HUES6 (cell line): ENCODE measurements around the gene CDCP1.
A peak's percentile ranks its signal among the peaks of the same experiment; 100 is the strongest.
"Not testable (repeated sequence)": the region's sequence is repeated elsewhere in the genome, so short reads cannot be mapped to it uniquely, and the experiment has no call there.

Experiments used
- H3K27ac ChIP-seq: 2 replicates; pipeline ENCODE4 v1.7.0; 2013; ENCODE audit warnings: low read depth, mild to moderate bottlenecking, low read length, inconsistent platforms
- H3K27me3 ChIP-seq: 2 replicates; pipeline ENCODE4 v1.6.1; 2013; ENCODE audit warnings: low read length; ENCODE audit not compliant: control insufficient read depth, insufficient read depth
- H3K36me3 ChIP-seq: 2 replicates; pipeline ENCODE4 v1.6.1; 2013; ENCODE audit warnings: low read length; ENCODE audit not compliant: control insufficient read depth, insufficient read depth
- H3K4me1 ChIP-seq: 2 replicates; pipeline ENCODE4 v1.6.1; 2013; ENCODE audit warnings: low read length; ENCODE audit not compliant: control insufficient read depth, insufficient read depth
- H3K4me3 ChIP-seq: 2 replicates; pipeline ENCODE4 v1.5.1; 2013; ENCODE audit warnings: low read depth, low read length
- H3K9ac ChIP-seq: one replicate; pipeline ENCODE4 v1.6.1; 2013; ENCODE audit warnings: mild to moderate bottlenecking, low read length
- H3K9me3 ChIP-seq: 2 replicates; pipeline ENCODE4 v1.6.1; 2013; ENCODE audit warnings: low read depth, low read length; ENCODE audit not compliant: control insufficient read depth, insufficient read depth

Gene CDCP1

GRCh38 chr3:45053805-45054195, 92.4 kb downstream of the CDCP1 start:
- not testable (repeated sequence) for H3K36me3 ChIP-seq, H3K4me1 ChIP-seq, H3K4me3 ChIP-seq, H3K9me3 ChIP-seq, H3K9ac ChIP-seq, H3K27ac ChIP-seq
- H3K27me3 ChIP-seq = peaks cover 32% of the 10 kb centered on the region

- peaks cover 4% of the 10 kb centered on the region; the same call in 1 of the 2 replicates for H3K4me1 ChIP-seq
- H3K36me3 ChIP-seq = no peaks in the 10 kb centered on the region
- H3K4me3 ChIP-seq = no peak overlapping the region
- peaks cover 18% of the 10 kb centered on the region; the same call in 1 of the 2 replicates for H3K27me3 ChIP-seq
- H3K9me3 ChIP-seq = no peaks in the 10 kb centered on the region
- no peak overlapping the region for H3K9ac ChIP-seq
- H3K27ac ChIP-seq = no peak overlapping the region
These were observed 94.5 kb downstream of the CDCP1 start for GRCh38 chr3:45051685-45052084.

GRCh38 chr3:45049807-45050206, 96.4 kb downstream of the CDCP1 start:
- H3K27me3 ChIP-seq = peaks cover 4% of the 10 kb centered on the region; the same call in 1 of the 2 replicates
- H3K4me1 ChIP-seq = no peaks in the 10 kb centered on the region
- H3K9ac ChIP-seq = no peak overlapping the region
- H3K9me3 ChIP-seq = no peaks in the 10 kb centered on the region
- H3K36me3 ChIP-seq = no peaks in the 10 kb centered on the region
- H3K4me3 ChIP-seq = no peak overlapping the region
- no peak overlapping the region for H3K27ac ChIP-seq

GRCh38 chr3:45048244-45048643, 97.9 kb downstream of the CDCP1 start:
- Histone ChIP-seq H3K36me3 (no peaks in the 10 kb centered on the region), H3K9me3 (no peaks in the 10 kb centered on the region), H3K9ac (no peak overlapping the region), H3K27me3 (no peaks in the 10 kb centered on the region; the same call in 1 of the 2 replicates), H3K4me3 (no peak overlapping the region), H3K27ac (no peak overlapping the region), H3K4me1 (no peaks in the 10 kb centered on the region)

GRCh38 chr3:45043728-45044299, 102.4 kb downstream of the CDCP1 start:
- H3K27ac ChIP-seq = no peak overlapping the region

GRCh38 chr3:45042162-45042561, 104.0 kb downstream of the CDCP1 start:
- H3K9me3 ChIP-seq = no peaks in the 10 kb centered on the region
- no peak overlapping the region for H3K4me3 ChIP-seq
- H3K36me3 ChIP-seq = no peaks in the 10 kb centered on the region
- peaks cover 1% of the 10 kb centered on the region for H3K27me3 ChIP-seq
- no peak overlapping the region for H3K9ac ChIP-seq
- H3K27ac ChIP-seq = no peak overlapping the region
- H3K4me1 ChIP-seq = peaks cover 5% of the 10 kb centered on the region; the same call in 1 of the 2 replicates

More at GRCh38 chr3:45043728-45044299, 102.4 kb downstream of the CDCP1 start:
- Histone ChIP-seq H3K36me3 (no peaks in the 10 kb centered on the region), H3K27me3 (no peaks in the 10 kb centered on the region), H3K9me3 (no peaks in the 10 kb centered on the region), H3K4me1 (no peaks in the 10 kb centered on the region), H3K4me3 (no peak overlapping the region), H3K9ac (no peak overlapping the region)

- peaks cover 5% of the 10 kb centered on the region; the same call in 1 of the 2 replicates for H3K4me1 ChIP-seq
- H3K9me3 ChIP-seq = no peaks in the 10 kb centered on the region
- H3K36me3 ChIP-seq = no peaks in the 10 kb centered on the region
- H3K9ac ChIP-seq = no peak overlapping the region
- H3K27ac ChIP-seq = no peak overlapping the region
- no peak overlapping the region for H3K4me3 ChIP-seq
- H3K27me3 ChIP-seq = peaks cover 6% of the 10 kb centered on the region
These were observed 104.5 kb downstream of the CDCP1 start for GRCh38 chr3:45041666-45042065.

- no peak overlapping the region for H3K9ac ChIP-seq
- H3K27ac ChIP-seq = no peak overlapping the region
- no peaks in the 10 kb centered on the region for H3K9me3 ChIP-seq
- peaks cover 44% of the 10 kb centered on the region for H3K27me3 ChIP-seq
- H3K4me3 ChIP-seq = no peak overlapping the region
- H3K4me1 ChIP-seq = peaks cover 14% of the 10 kb centered on the region; the same call in 1 of the 2 replicates
- no peaks in the 10 kb centered on the region for H3K36me3 ChIP-seq
These were observed 108.3 kb downstream of the CDCP1 start for GRCh38 chr3:45037720-45038455.

GRCh38 chr3:45035441-45036301, 110.5 kb downstream of the CDCP1 start:
- Histone ChIP-seq H3K4me3 (peak overlapping the region; percentile 48), H3K36me3 (no peaks in the 10 kb centered on the region), H3K27me3 (peaks cover 50% of the 10 kb centered on the region), H3K9me3 (no peaks in the 10 kb centered on the region), H3K4me1 (peaks cover 15% of the 10 kb centered on the region; the same call in 1 of the 2 replicates), H3K9ac (no peak overlapping the region), H3K27ac (no peak overlapping the region)

GRCh38 chr3:45034612-45035252, 111.4 kb downstream of the CDCP1 start:
- Histone ChIP-seq H3K4me3 (no peak overlapping the region), H3K9me3 (no peaks in the 10 kb centered on the region), H3K4me1 (peaks cover 24% of the 10 kb centered on the region; the same call in 1 of the 2 replicates), H3K9ac (no peak overlapping the region), H3K27me3 (peaks cover 50% of the 10 kb centered on the region), H3K27ac (no peak overlapping the region), H3K36me3 (no peaks in the 10 kb centered on the region)
